A172 (cell line): ENCODE measurements around the gene CTNNA3. TPM values are rescaled to one million over a fixed set of nuclear protein-coding genes. Genes with fewer than 3 reads are reported as not detected.

Experiments used
- DNase-seq: peaks from one replicate; pipeline ENCODE4 v3.0.0-alpha.2; 2015; ENCODE audit warnings: low spot score
- total RNA-seq: library from RNA; depleted of rRNA; stranded (reverse); fragments of >200 nt; shearing (Covaris generic); gene quantifications from 2 replicates; pipeline ENCODE4 v1.2.3, GENCODE V29; 2014

The CTNNA3 gene
- total RNA-seq, 1 experiment from 2014 or later = not detected

- no peak for DNase-seq
Observed at GRCh38 chr10:66295602-66296001, 1400.4 kb downstream of the CTNNA3 start.

- DNase-seq = no peak
Observed at GRCh38 chr10:66294538-66294937, 1401.5 kb downstream of the CTNNA3 start.

GRCh38 chr10:66292922-66293321 is 1403.1 kb downstream of the CTNNA3 start:
- DNase-seq = no peak

GRCh38 chr10:66292456-66292855 is 1403.5 kb downstream of the CTNNA3 start:
- DNase-seq = no peak

- no peak for DNase-seq
Observed at GRCh38 chr10:66291133-66291532, 1404.9 kb downstream of the CTNNA3 start.

- no peak for DNase-seq
Observed at GRCh38 chr10:66284621-66285020, 1411.4 kb downstream of the CTNNA3 start.

GRCh38 chr10:66283874-66284464 is 1412.0 kb downstream of the CTNNA3 start:
- DNase-seq = no peak

GRCh38 chr10:66283064-66283463 is 1412.9 kb downstream of the CTNNA3 start:
- no peak for DNase-seq

GRCh38 chr10:66281327-66281726 is 1414.7 kb downstream of the CTNNA3 start:
- DNase-seq = no peak

GRCh38 chr10:66277481-66277880 is 1418.5 kb downstream of the CTNNA3 start:
- no peak for DNase-seq

GRCh38 chr10:66273966-66274519 is 1422.0 kb downstream of the CTNNA3 start:
- no peak for DNase-seq

GRCh38 chr10:66265398-66265797 is 1430.6 kb downstream of the CTNNA3 start:
- DNase-seq = no peak

GRCh38 chr10:66259836-66260235 is 1436.2 kb downstream of the CTNNA3 start:
- DNase-seq = no peak

- no peak for DNase-seq
Observed at GRCh38 chr10:66258693-66259092, 1437.3 kb downstream of the CTNNA3 start.

- DNase-seq = no peak
Observed at GRCh38 chr10:66257801-66258200, 1438.2 kb downstream of the CTNNA3 start.

- no peak for DNase-seq
Observed at GRCh38 chr10:66252986-66253385, 1443.0 kb downstream of the CTNNA3 start.

GRCh38 chr10:66246177-66246576 is 1449.8 kb downstream of the CTNNA3 start:
- no peak for DNase-seq

- no peak for DNase-seq
Observed at GRCh38 chr10:66244953-66245352, 1451.0 kb downstream of the CTNNA3 start.

GRCh38 chr10:66242885-66243284 is 1453.1 kb downstream of the CTNNA3 start:
- DNase-seq = no peak

- DNase-seq = no peak
Observed at GRCh38 chr10:66239062-66239461, 1456.9 kb downstream of the CTNNA3 start.

- DNase-seq = no peak
Observed at GRCh38 chr10:66238343-66238742, 1457.7 kb downstream of the CTNNA3 start.

- DNase-seq = no peak
Observed at GRCh38 chr10:66234872-66235271, 1461.1 kb downstream of the CTNNA3 start.

GRCh38 chr10:66228887-66229286 is 1467.1 kb downstream of the CTNNA3 start:
- DNase-seq = no peak

GRCh38 chr10:66223656-66224055 is 1472.3 kb downstream of the CTNNA3 start:
- no peak for DNase-seq
